Measurements from ENCODE around the gene PARL. TPM values are rescaled to one million over a fixed set of nuclear protein-coding genes. Genes with fewer than 3 reads are reported as not detected.

The PARL gene
- total RNA-seq, 1 donor from 2014 or later = 36.6 TPM

GRCh38 chr3:183818706-183819624 lies 65.7 kb downstream of the PARL start:
- intact Hi-C loops (cut with DNase I) = no loop called here

GRCh38 chr3:183818041-183818620 lies 66.5 kb downstream of the PARL start:
- intact Hi-C loops (cut with DNase I) = no loop called here
- TF ChIP-seq POLR2AphosphoS5 (IDR thresholded peaks at IDR 0.05; ENCODE audit: insufficient read depth in 1 of 2, low read depth in 1 of 2) = no peak
- no peaks in the 10 kb centered on the region for H3K36me3 ChIP-seq
- no peaks in the 10 kb centered on the region for H3K4me1 ChIP-seq
- no peak overlapping the region for H3K27ac ChIP-seq
- no peak overlapping the region for H3K4me3 ChIP-seq
- no peaks in the 10 kb centered on the region for H3K27me3 ChIP-seq
- DNase-seq (ENCODE audit: extremely low spot score in 2 of 2) = no peak
- no peaks in the 10 kb centered on the region for H3K9me3 ChIP-seq

More at GRCh38 chr3:183818706-183819624, 65.7 kb downstream of the PARL start:
- no peaks in the 10 kb centered on the region for H3K9me3 ChIP-seq
- H3K4me1 ChIP-seq = peaks cover 2% of the 10 kb centered on the region
- no peaks in the 10 kb centered on the region for H3K36me3 ChIP-seq
- H3K27me3 ChIP-seq = no peaks in the 10 kb centered on the region
- TF ChIP-seq POLR2AphosphoS5 (IDR thresholded peaks at IDR 0.05; ENCODE audit: insufficient read depth in 1 of 2, low read depth in 1 of 2) = no peak
- no peak for TF ChIP-seq CTCF (IDR thresholded peaks at IDR 0.05)
- no peak for TF ChIP-seq POLR2A (IDR thresholded peaks at IDR 0.05)
- no peak overlapping the region for H3K4me3 ChIP-seq
- no peak overlapping the region for H3K27ac ChIP-seq
- DNase-seq (ENCODE audit: extremely low spot score in 2 of 2) = no peak

- Histone ChIP-seq H3K9me3 (no peaks in the 10 kb centered on the region), H3K4me1 (peaks cover 3% of the 10 kb centered on the region), H3K4me3 (no peak overlapping the region), H3K27ac (no peak overlapping the region), H3K27me3 (no peaks in the 10 kb centered on the region), H3K36me3 (no peaks in the 10 kb centered on the region)
- intact Hi-C loops (cut with DNase I) = no loop called here
- TF ChIP-seq CTCF (IDR thresholded peaks at IDR 0.05) (no peak), POLR2AphosphoS5 (IDR thresholded peaks at IDR 0.05; ENCODE audit: insufficient read depth in 1 of 2, low read depth in 1 of 2) (no peak), POLR2A (IDR thresholded peaks at IDR 0.05) (no peak)
- DNase-seq (ENCODE audit: extremely low spot score in 2 of 2) = no peak
Measured at GRCh38 chr3:183817639-183818038, 67.0 kb downstream of the PARL start.

- no peaks in the 10 kb centered on the region for H3K27me3 ChIP-seq
- no peaks in the 10 kb centered on the region for H3K36me3 ChIP-seq
- H3K4me3 ChIP-seq = no peak overlapping the region
- DNase-seq (ENCODE audit: extremely low spot score in 2 of 2) = no peak
- H3K9me3 ChIP-seq = no peaks in the 10 kb centered on the region
- H3K4me1 ChIP-seq = peaks cover 5% of the 10 kb centered on the region
- no peak for TF ChIP-seq CTCF (IDR thresholded peaks at IDR 0.05)
- TF ChIP-seq POLR2AphosphoS5 (IDR thresholded peaks at IDR 0.05; ENCODE audit: insufficient read depth in 1 of 2, low read depth in 1 of 2) = no peak
- TF ChIP-seq POLR2A (IDR thresholded peaks at IDR 0.05) = no peak
- H3K27ac ChIP-seq = no peak overlapping the region
- intact Hi-C loops (cut with DNase I) = no loop called here
Measured at GRCh38 chr3:183816681-183817510, 67.8 kb downstream of the PARL start.

- no peaks in the 10 kb centered on the region for H3K27me3 ChIP-seq
- H3K27ac ChIP-seq = no peak overlapping the region
- H3K36me3 ChIP-seq = peaks cover 0 to 8% of the 10 kb centered on the region in 2 donors
- H3K9me3 ChIP-seq = no peaks in the 10 kb centered on the region
- intact Hi-C loops (cut with DNase I) = no loop called here
- peaks cover 5% of the 10 kb centered on the region for H3K4me1 ChIP-seq
- TF ChIP-seq CTCF (IDR thresholded peaks at IDR 0.05) (no peak), POLR2A (IDR thresholded peaks at IDR 0.05) (no peak), POLR2AphosphoS5 (IDR thresholded peaks at IDR 0.05; ENCODE audit: insufficient read depth in 1 of 2, low read depth in 1 of 2) (no peak)
- no peak for DNase-seq (ENCODE audit: extremely low spot score in 2 of 2)
- no peak overlapping the region for H3K4me3 ChIP-seq
Measured at GRCh38 chr3:183815951-183816475, 68.7 kb downstream of the PARL start.
